OCI-LY1 (cell line): ENCODE data around the gene CCL8.

ENCODE experiments used
- H2AFZ ChIP-seq: fragments of 200-600 bp; sonication (generic), shearing (Covaris generic); 2 replicates; pipeline ENCODE4 v1.6.0; 2014; ENCODE audit warnings: antibody characterized with exemption, mild to moderate bottlenecking, low read length
- H3F3A ChIP-seq: fragments of 200-600 bp; sonication (generic), shearing (Covaris generic); 2 replicates; pipeline ENCODE4 v1.6.0; 2014; ENCODE audit warnings: mild to moderate bottlenecking, antibody characterized with exemption, low read length, moderate library complexity; ENCODE audit not compliant: insufficient read depth
- H3K27ac ChIP-seq: fragments of 200-600 bp; sonication (generic); 2 replicates; pipeline ENCODE4 v1.5.1; 2014; ENCODE audit warnings: low read length, mixed run types, mild to moderate bottlenecking, low read depth; ENCODE audit not compliant: poor library complexity, severe bottlenecking
- H3K27me3 ChIP-seq: fragments of 200-600 bp; sonication (generic); 2 replicates; pipeline ENCODE4 v1.6.0; 2014; ENCODE audit warnings: antibody characterized with exemption, mild to moderate bottlenecking, low read length, moderate library complexity; ENCODE audit not compliant: insufficient read depth
- H3K36me3 ChIP-seq: fragments of 200-600 bp; sonication (generic); 2 replicates; pipeline ENCODE4 v1.6.1; 2014; ENCODE audit warnings: mild to moderate bottlenecking, antibody characterized with exemption, low read length, moderate library complexity, mixed read lengths; ENCODE audit not compliant: insufficient read depth
- H3K4me1 ChIP-seq: fragments of 200-600 bp; sonication (generic); 2 replicates; pipeline ENCODE4 v1.5.1; 2014; ENCODE audit warnings: mild to moderate bottlenecking, low read length, moderate library complexity; ENCODE audit not compliant: insufficient read depth, severe bottlenecking
- H3K4me2 ChIP-seq: fragments of 200-600 bp; sonication (generic), shearing (Covaris generic); 2 replicates; pipeline ENCODE4 v1.6.1; 2014; ENCODE audit warnings: low read length
- H3K4me3 ChIP-seq: fragments of 200-600 bp; sonication (generic); 2 replicates; pipeline ENCODE4 v1.5.1; 2014; ENCODE audit warnings: low read length, low read depth, mild to moderate bottlenecking, mixed read lengths; ENCODE audit not compliant: poor library complexity, severe bottlenecking
- H3K79me2 ChIP-seq: fragments of 200-600 bp; shearing (Covaris generic); 2 replicates; pipeline ENCODE4 v1.6.1; 2016; ENCODE audit warnings: mixed run types, low read length, mixed read lengths; ENCODE audit not compliant: insufficient read depth
- H3K9ac ChIP-seq: fragments of 200-600 bp; sonication (generic), shearing (Covaris generic); 2 replicates; pipeline ENCODE4 v1.6.1; 2014; ENCODE audit warnings: mild to moderate bottlenecking, low read length, mixed read lengths
- H3K9me2 ChIP-seq: fragments of 200-600 bp; sonication (generic), shearing (Covaris generic); 2 replicates; pipeline ENCODE4 v1.6.1; 2014; ENCODE audit warnings: low read depth, mild to moderate bottlenecking, low read length, mixed read lengths
- H3K9me3 ChIP-seq: fragments of 200-600 bp; shearing (Covaris generic); 2 replicates; pipeline ENCODE4 v1.6.1; 2014; ENCODE audit warnings: low read length, mixed read lengths
- H4K20me1 ChIP-seq: fragments of 200-600 bp; sonication (generic), shearing (Covaris generic); 2 replicates; pipeline ENCODE4 v1.6.0; 2016; ENCODE audit warnings: mild to moderate bottlenecking, low read length; ENCODE audit not compliant: insufficient read depth
- EZH2 ChIP-seq: fragments of 200-600 bp; sonication (generic), shearing (Covaris generic); IDR thresholded peaks from 2 replicates; pipeline ENCODE4 v1.8.0; 2017; ENCODE audit warnings: borderline replicate concordance, mixed run types, mild to moderate bottlenecking, antibody characterized with exemption, low read length, moderate library complexity, mixed read lengths
- TF ChIP-seq, protein P1 (sequence below): fragments of 200-600 bp; sonication (generic), shearing (Covaris generic); IDR thresholded peaks from 2 replicates; pipeline ENCODE4 v1.5.1; 2017; ENCODE audit warnings: mild to moderate bottlenecking, antibody characterized with exemption, low read length, moderate library complexity, mixed read lengths

Gene CCL8

DNA sequence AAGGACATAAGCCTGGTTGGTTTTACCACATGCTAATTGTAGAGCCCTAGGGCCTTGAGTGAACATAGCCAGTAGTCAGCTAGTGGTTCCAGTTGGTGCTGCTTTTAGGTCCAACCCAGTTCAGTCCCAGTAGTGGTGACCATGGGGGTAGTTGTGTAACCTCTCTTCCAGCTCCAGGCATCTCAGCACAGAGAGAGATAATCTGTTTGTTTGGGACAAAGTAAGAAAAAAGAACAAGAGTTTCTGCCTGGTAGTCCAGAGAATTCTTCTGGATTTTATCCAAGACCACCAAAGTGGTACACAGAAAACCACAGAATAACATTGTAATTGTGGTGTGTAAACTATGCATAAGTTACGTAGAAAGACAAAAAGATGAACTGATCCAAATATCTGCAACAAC is 31.9 kb downstream of the CCL8 start:
- Histone ChIP-seq H3K27me3 (no peaks in the 10 kb centered on the region), H2AFZ (no peak overlapping the region), H3F3A (no peaks in the 10 kb centered on the region), H3K4me3 (no peak overlapping the region), H3K9ac (no peak overlapping the region), H3K9me2 (no peaks in the 10 kb centered on the region), H3K79me2 (no peaks in the 10 kb centered on the region), H3K27ac (no peak overlapping the region), H3K4me1 (no peaks in the 10 kb centered on the region), H3K36me3 (no peaks in the 10 kb centered on the region), H4K20me1 (no peaks in the 10 kb centered on the region), H3K4me2 (no peak overlapping the region), H3K9me3 (no peaks in the 10 kb centered on the region)
- no peak for TF ChIP-seq EZH2
- TF ChIP-seq, protein P1, sequence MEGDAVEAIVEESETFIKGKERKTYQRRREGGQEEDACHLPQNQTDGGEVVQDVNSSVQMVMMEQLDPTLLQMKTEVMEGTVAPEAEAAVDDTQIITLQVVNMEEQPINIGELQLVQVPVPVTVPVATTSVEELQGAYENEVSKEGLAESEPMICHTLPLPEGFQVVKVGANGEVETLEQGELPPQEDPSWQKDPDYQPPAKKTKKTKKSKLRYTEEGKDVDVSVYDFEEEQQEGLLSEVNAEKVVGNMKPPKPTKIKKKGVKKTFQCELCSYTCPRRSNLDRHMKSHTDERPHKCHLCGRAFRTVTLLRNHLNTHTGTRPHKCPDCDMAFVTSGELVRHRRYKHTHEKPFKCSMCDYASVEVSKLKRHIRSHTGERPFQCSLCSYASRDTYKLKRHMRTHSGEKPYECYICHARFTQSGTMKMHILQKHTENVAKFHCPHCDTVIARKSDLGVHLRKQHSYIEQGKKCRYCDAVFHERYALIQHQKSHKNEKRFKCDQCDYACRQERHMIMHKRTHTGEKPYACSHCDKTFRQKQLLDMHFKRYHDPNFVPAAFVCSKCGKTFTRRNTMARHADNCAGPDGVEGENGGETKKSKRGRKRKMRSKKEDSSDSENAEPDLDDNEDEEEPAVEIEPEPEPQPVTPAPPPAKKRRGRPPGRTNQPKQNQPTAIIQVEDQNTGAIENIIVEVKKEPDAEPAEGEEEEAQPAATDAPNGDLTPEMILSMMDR = no peak

DNA sequence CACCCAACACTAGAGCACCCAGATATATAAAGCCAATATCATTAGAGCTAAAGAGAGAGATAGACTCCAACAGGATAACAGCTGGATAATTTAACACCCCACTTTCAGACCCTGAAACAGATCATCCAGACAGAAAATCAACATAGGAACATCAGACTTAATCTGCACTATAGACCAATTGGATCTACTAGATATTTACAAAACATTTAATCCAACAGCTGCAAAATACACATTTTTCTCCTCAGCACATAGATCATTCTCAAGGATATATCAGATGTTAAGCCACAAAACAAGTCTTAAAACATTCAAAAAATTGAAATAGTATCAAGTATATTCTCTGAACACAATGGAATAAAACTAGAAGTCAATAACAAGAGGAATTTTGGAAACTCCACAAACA is 33.0 kb downstream of the CCL8 start:
- TF ChIP-seq, protein P1 = no peak
- TF ChIP-seq EZH2 = no peak
- H3K27ac ChIP-seq = no peak overlapping the region
- H3F3A ChIP-seq = no peaks in the 10 kb centered on the region
- no peaks in the 10 kb centered on the region for H3K79me2 ChIP-seq
- no peaks in the 10 kb centered on the region for H3K36me3 ChIP-seq
- no peak overlapping the region for H3K9ac ChIP-seq
- H3K9me3 ChIP-seq = no peaks in the 10 kb centered on the region
- no peak overlapping the region for H3K4me2 ChIP-seq
- H3K9me2 ChIP-seq = no peaks in the 10 kb centered on the region
- no peaks in the 10 kb centered on the region for H3K27me3 ChIP-seq
- no peak overlapping the region for H2AFZ ChIP-seq
- H3K4me1 ChIP-seq = no peaks in the 10 kb centered on the region
- H3K4me3 ChIP-seq = no peak overlapping the region
- no peaks in the 10 kb centered on the region for H4K20me1 ChIP-seq

DNA sequence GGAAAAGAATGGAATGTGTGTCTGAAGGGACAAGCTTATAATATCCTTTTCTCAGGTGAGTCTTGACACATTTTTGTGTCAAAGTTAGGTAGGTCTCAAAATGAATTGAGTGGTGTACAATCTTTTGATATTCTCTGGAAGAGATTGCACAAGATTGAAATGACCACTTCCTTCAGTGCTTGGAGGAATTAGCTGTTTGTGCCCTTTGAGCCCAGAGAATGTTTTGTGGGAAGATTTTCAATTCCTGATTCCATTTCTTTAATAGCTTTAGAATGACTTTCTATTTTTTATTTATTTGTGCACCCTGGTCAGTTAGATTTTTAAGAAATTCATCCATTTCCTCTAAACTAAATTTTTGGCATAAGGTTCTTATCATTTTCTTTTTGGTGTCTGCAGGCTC is 35.4 kb downstream of the CCL8 start:
- no peaks in the 10 kb centered on the region for H3K36me3 ChIP-seq
- no peaks in the 10 kb centered on the region for H3F3A ChIP-seq
- H2AFZ ChIP-seq = no peak overlapping the region
- H3K9me3 ChIP-seq = no peaks in the 10 kb centered on the region
- TF ChIP-seq EZH2 = no peak
- TF ChIP-seq, protein P1 = no peak
- no peak overlapping the region for H3K4me3 ChIP-seq
- H3K27ac ChIP-seq = no peak overlapping the region
- H3K9ac ChIP-seq = no peak overlapping the region
- no peaks in the 10 kb centered on the region for H3K27me3 ChIP-seq
- no peaks in the 10 kb centered on the region for H3K4me1 ChIP-seq
- H4K20me1 ChIP-seq = no peaks in the 10 kb centered on the region
- no peaks in the 10 kb centered on the region for H3K79me2 ChIP-seq
- no peaks in the 10 kb centered on the region for H3K9me2 ChIP-seq
- H3K4me2 ChIP-seq = no peak overlapping the region
